ENCODE results near the gene ARHGEF17. TPM values are rescaled to one million over a fixed set of nuclear protein-coding genes. Genes with fewer than 3 reads are reported as not detected.

ARHGEF17 gene
- polyA plus RNA-seq, 4 donors: 0.67 to 54.8 (median 6.5) TPM

- 64 to 77% (median 74%) methylated on average over 1 of the region's 1 CpG for WGBS, 3 donors
- DNase-seq (no peak), FAIRE-seq (no peak)
- no peaks in the 10 kb centered on the region for H3K9me3 ChIP-seq (ENCODE audit: control insufficient read depth in 2 of 2, insufficient read depth in 1 of 2, low read depth in 1 of 2, low read length in 1 of 2)
- peak overlapping the region in 1 of 3 donors; percentile 36 for H3K27ac ChIP-seq (ENCODE audit: low read depth in 1 of 3, low read length in 2 of 3)
- H3K27me3 ChIP-seq (ENCODE audit: control insufficient read depth in 3 of 3, insufficient read depth in 3 of 3, low read length in 3 of 3): no peaks in the 10 kb centered on the region
- H3K4me1 ChIP-seq (ENCODE audit: control insufficient read depth in 3 of 3, insufficient read depth in 2 of 3, low read depth in 1 of 3, low read length in 2 of 3): peaks cover 0 to 72% (median 9%) of the 10 kb centered on the region in 3 donors
- H3K36me3 ChIP-seq (ENCODE audit: control insufficient read depth in 3 of 3, insufficient read depth in 2 of 3, low read depth in 1 of 3, low read length in 3 of 3): peaks cover 0 to 85% (median 0%) of the 10 kb centered on the region in 3 donors
- H3K4me3 ChIP-seq (ENCODE audit: low read depth in 1 of 3, low read length in 3 of 3): no peak overlapping the region
Measured at GRCh38 chr11:73316422-73316821, 8.3 kb downstream of the ARHGEF17 start.

GRCh38 chr11:73317373-73317772 lies 9.3 kb downstream of the ARHGEF17 start:
- no peaks in the 10 kb centered on the region for H3K27me3 ChIP-seq (ENCODE audit: control insufficient read depth in 3 of 3, insufficient read depth in 3 of 3, low read length in 3 of 3)
- WGBS, 3 donors: 72 to 89% (median 82%) methylated on average over 4 of the region's 4 CpGs
- peaks cover 0 to 80% (median 0%) of the 10 kb centered on the region in 3 donors for H3K36me3 ChIP-seq (ENCODE audit: control insufficient read depth in 3 of 3, insufficient read depth in 2 of 3, low read depth in 1 of 3, low read length in 3 of 3)
- DNase-seq: no peak
- no peaks in the 10 kb centered on the region for H3K9me3 ChIP-seq (ENCODE audit: control insufficient read depth in 2 of 2, insufficient read depth in 1 of 2, low read depth in 1 of 2, low read length in 1 of 2)
- peaks cover 0 to 72% (median 13%) of the 10 kb centered on the region in 3 donors for H3K4me1 ChIP-seq (ENCODE audit: control insufficient read depth in 3 of 3, insufficient read depth in 2 of 3, low read depth in 1 of 3, low read length in 2 of 3)
- no peak overlapping the region for H3K4me3 ChIP-seq (ENCODE audit: low read depth in 1 of 3, low read length in 3 of 3)
- FAIRE-seq: no peak
- H3K27ac ChIP-seq (ENCODE audit: low read depth in 1 of 3, low read length in 2 of 3): peak overlapping the region in 2 of 3 donors; percentile 9 to 57

- Histone ChIP-seq H3K27me3 (ENCODE audit: control insufficient read depth in 3 of 3, insufficient read depth in 3 of 3, low read length in 3 of 3) (no peaks in the 10 kb centered on the region), H3K9me3 (ENCODE audit: control insufficient read depth in 2 of 2, insufficient read depth in 1 of 2, low read depth in 1 of 2, low read length in 1 of 2) (no peaks in the 10 kb centered on the region), H3K36me3 (ENCODE audit: control insufficient read depth in 3 of 3, insufficient read depth in 2 of 3, low read depth in 1 of 3, low read length in 3 of 3) (peaks cover 0 to 82% (median 0%) of the 10 kb centered on the region in 3 donors), H3K27ac (ENCODE audit: low read depth in 1 of 3, low read length in 2 of 3) (peak overlapping the region in 2 of 3 donors; percentile 9 to 57), H3K4me3 (ENCODE audit: low read depth in 1 of 3, low read length in 3 of 3) (no peak overlapping the region), H3K4me1 (ENCODE audit: control insufficient read depth in 3 of 3, insufficient read depth in 2 of 3, low read depth in 1 of 3, low read length in 2 of 3) (peaks cover 0 to 72% (median 13%) of the 10 kb centered on the region in 3 donors)
- DNase-seq (no peak), FAIRE-seq (no peak)
- WGBS, 3 donors: 77 to 94% (median 86%) methylated on average over 3 of the region's 3 CpGs
Measured at GRCh38 chr11:73317803-73318202, 9.7 kb downstream of the ARHGEF17 start.

GRCh38 chr11:73318501-73319011 lies 10.5 kb downstream of the ARHGEF17 start:
- FAIRE-seq: no peak
- 64 to 73% (median 71%) methylated on average over 8 of the region's 8 CpGs for WGBS, 3 donors
- H3K4me1 ChIP-seq (ENCODE audit: control insufficient read depth in 3 of 3, insufficient read depth in 2 of 3, low read depth in 1 of 3, low read length in 2 of 3): peaks cover 0 to 72% (median 11%) of the 10 kb centered on the region in 3 donors

GRCh38 chr11:73320763-73321603 lies 12.9 kb downstream of the ARHGEF17 start:
- FAIRE-seq (no peak), DNase-seq (no peak)
- H3K9me3 ChIP-seq (ENCODE audit: control insufficient read depth in 2 of 2, insufficient read depth in 1 of 2, low read depth in 1 of 2, low read length in 1 of 2): no peaks in the 10 kb centered on the region
- no peak overlapping the region for H3K4me3 ChIP-seq (ENCODE audit: low read depth in 1 of 3, low read length in 3 of 3)
- H3K27ac ChIP-seq (ENCODE audit: low read depth in 1 of 3, low read length in 2 of 3): peak overlapping the region in 2 of 3 donors; percentile 66 to 71
- peaks cover 0 to 69% (median 9%) of the 10 kb centered on the region in 3 donors for H3K4me1 ChIP-seq (ENCODE audit: control insufficient read depth in 3 of 3, insufficient read depth in 2 of 3, low read depth in 1 of 3, low read length in 2 of 3)
- no peaks in the 10 kb centered on the region for H3K27me3 ChIP-seq (ENCODE audit: control insufficient read depth in 3 of 3, insufficient read depth in 3 of 3, low read length in 3 of 3)
- 54 to 70% (median 67%) methylated on average over 10 of the region's 10 CpGs for WGBS, 3 donors
- H3K36me3 ChIP-seq (ENCODE audit: control insufficient read depth in 3 of 3, insufficient read depth in 2 of 3, low read depth in 1 of 3, low read length in 3 of 3): peaks cover 0 to 85% (median 0%) of the 10 kb centered on the region in 3 donors

More at GRCh38 chr11:73318501-73319011, 10.5 kb downstream of the ARHGEF17 start:
- Histone ChIP-seq H3K27me3 (ENCODE audit: control insufficient read depth in 3 of 3, insufficient read depth in 3 of 3, low read length in 3 of 3) (no peaks in the 10 kb centered on the region), H3K36me3 (ENCODE audit: control insufficient read depth in 3 of 3, insufficient read depth in 2 of 3, low read depth in 1 of 3, low read length in 3 of 3) (peaks cover 0 to 84% (median 0%) of the 10 kb centered on the region in 3 donors), H3K4me3 (ENCODE audit: low read depth in 1 of 3, low read length in 3 of 3) (no peak overlapping the region), H3K9me3 (ENCODE audit: control insufficient read depth in 2 of 2, insufficient read depth in 1 of 2, low read depth in 1 of 2, low read length in 1 of 2) (no peaks in the 10 kb centered on the region), H3K27ac (ENCODE audit: low read depth in 1 of 3, low read length in 2 of 3) (peak overlapping the region in 1 of 3 donors; percentile 34)
- no peak for DNase-seq

GRCh38 chr11:73321604-73322381 lies 13.7 kb downstream of the ARHGEF17 start:
- Histone ChIP-seq H3K27ac (ENCODE audit: low read depth in 1 of 3, low read length in 2 of 3) (peak overlapping the region in 2 of 3 donors; percentile 66 to 82), H3K9me3 (ENCODE audit: control insufficient read depth in 2 of 2, insufficient read depth in 1 of 2, low read depth in 1 of 2, low read length in 1 of 2) (no peaks in the 10 kb centered on the region), H3K4me3 (ENCODE audit: low read depth in 1 of 3, low read length in 3 of 3) (no peak overlapping the region), H3K36me3 (ENCODE audit: control insufficient read depth in 3 of 3, insufficient read depth in 2 of 3, low read depth in 1 of 3, low read length in 3 of 3) (peaks cover 0 to 87% (median 0%) of the 10 kb centered on the region in 3 donors), H3K27me3 (ENCODE audit: control insufficient read depth in 3 of 3, insufficient read depth in 3 of 3, low read length in 3 of 3) (no peaks in the 10 kb centered on the region), H3K4me1 (ENCODE audit: control insufficient read depth in 3 of 3, insufficient read depth in 2 of 3, low read depth in 1 of 3, low read length in 2 of 3) (peaks cover 0 to 61% (median 9%) of the 10 kb centered on the region in 3 donors)
- DNase-seq (peak in 1 of 2 donors; percentile 71), FAIRE-seq (no peak)
- WGBS, 3 donors: 31 to 43% (median 41%) methylated on average over 10 of the region's 10 CpGs

GRCh38 chr11:73322382-73323306 lies 14.6 kb downstream of the ARHGEF17 start:
- FAIRE-seq: no peak
- Histone ChIP-seq H3K4me3 (ENCODE audit: low read depth in 1 of 3, low read length in 3 of 3) (no peak overlapping the region), H3K27ac (ENCODE audit: low read depth in 1 of 3, low read length in 2 of 3) (peak overlapping the region in 2 of 3 donors; percentile 66 to 82), H3K4me1 (ENCODE audit: control insufficient read depth in 3 of 3, insufficient read depth in 2 of 3, low read depth in 1 of 3, low read length in 2 of 3) (peaks cover 0 to 58% (median 6%) of the 10 kb centered on the region in 3 donors), H3K27me3 (ENCODE audit: control insufficient read depth in 3 of 3, insufficient read depth in 3 of 3, low read length in 3 of 3) (no peaks in the 10 kb centered on the region), H3K9me3 (ENCODE audit: control insufficient read depth in 2 of 2, insufficient read depth in 1 of 2, low read depth in 1 of 2, low read length in 1 of 2) (no peaks in the 10 kb centered on the region), H3K36me3 (ENCODE audit: control insufficient read depth in 3 of 3, insufficient read depth in 2 of 3, low read depth in 1 of 3, low read length in 3 of 3) (peaks cover 0 to 87% (median 0%) of the 10 kb centered on the region in 3 donors)
- WGBS, 3 donors: 64 to 82% (median 73%) methylated on average over 7 of the region's 7 CpGs
- DNase-seq: no peak

Measured in small intestine (tissue), 7 donors.